GM10847 (cell line): Measurements from ENCODE around the gene FRG2B.
"Not testable (repeated sequence)": the region's sequence is repeated elsewhere in the genome, so short reads cannot be mapped to it uniquely, and the experiment has no call there.

Source experiments
- POLR2A ChIP-seq: IDR thresholded peaks from 2 replicates; pipeline ENCODE4 v1.6.1; 2011; ENCODE audit not compliant: insufficient read length; ENCODE audit errors: extremely low read depth

The FRG2B gene

DNA sequence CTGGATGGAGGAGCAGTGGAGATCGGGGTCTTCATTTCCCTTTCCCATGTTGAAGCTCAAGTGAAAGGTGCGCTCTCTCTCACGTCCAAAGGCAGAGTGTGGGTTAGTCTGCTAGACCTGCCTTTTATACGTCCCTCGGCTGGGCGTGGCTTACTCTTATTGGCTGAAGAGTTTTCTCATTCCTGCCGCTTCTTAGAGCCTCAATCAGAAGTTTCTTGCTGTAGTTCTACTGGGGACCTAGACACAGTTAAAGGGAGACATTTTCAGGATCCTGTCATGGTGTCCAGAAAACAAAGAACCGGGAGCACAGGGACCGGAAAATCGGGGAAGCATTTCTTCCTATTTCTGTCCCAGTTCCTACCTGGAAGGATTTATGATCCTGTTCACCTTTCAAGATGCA is at the start of gene FRG2B:
Gene FRG2B, minus strand, starts transcription at position 101 of the 400 bp plus-strand sequence. Its CDS starts 53 bp downstream, at position 48.
- TF ChIP-seq POLR2A = not testable (repeated sequence)

DNA sequence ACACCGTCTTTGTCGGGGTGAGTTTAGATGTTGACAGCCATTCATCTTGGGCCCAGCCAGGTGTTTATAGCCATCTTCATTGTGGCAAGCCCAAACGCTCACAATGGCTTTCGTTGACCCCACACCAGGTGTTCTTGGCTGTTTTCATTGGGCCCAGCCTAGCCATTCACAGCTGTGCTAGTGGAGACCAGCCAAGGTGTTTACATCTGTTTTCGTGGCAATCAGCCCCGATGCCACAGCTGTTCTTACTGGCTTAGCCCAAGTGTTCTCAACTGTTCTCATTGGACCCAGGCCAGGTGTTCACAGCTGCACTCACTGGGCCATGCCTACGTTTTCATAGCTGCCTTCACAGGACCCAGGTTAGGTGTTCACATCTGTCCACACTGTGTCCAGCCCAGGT is 7.7 kb downstream of the FRG2B start:
- no peak for TF ChIP-seq POLR2A

DNA sequence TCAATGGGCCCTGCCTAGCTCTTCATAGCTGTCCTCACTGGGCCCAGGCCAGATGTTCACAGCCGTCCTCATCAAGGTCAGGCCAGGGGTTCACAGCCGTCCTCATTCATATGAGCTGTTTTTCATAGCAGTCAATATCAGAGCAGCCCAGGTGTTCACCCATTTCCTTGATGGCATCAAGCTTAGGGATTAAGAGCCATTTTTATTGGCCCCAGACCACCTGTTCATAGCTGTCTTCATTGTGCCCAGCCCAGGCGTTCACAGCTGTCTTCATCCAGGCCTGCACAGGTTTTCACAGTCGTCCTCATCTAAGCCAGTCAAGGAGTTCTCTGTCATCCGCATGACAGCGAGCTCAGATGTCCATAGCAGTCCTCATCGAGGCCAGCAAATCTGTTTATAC is 9.4 kb downstream of the FRG2B start:
- no peak for TF ChIP-seq POLR2A

DNA sequence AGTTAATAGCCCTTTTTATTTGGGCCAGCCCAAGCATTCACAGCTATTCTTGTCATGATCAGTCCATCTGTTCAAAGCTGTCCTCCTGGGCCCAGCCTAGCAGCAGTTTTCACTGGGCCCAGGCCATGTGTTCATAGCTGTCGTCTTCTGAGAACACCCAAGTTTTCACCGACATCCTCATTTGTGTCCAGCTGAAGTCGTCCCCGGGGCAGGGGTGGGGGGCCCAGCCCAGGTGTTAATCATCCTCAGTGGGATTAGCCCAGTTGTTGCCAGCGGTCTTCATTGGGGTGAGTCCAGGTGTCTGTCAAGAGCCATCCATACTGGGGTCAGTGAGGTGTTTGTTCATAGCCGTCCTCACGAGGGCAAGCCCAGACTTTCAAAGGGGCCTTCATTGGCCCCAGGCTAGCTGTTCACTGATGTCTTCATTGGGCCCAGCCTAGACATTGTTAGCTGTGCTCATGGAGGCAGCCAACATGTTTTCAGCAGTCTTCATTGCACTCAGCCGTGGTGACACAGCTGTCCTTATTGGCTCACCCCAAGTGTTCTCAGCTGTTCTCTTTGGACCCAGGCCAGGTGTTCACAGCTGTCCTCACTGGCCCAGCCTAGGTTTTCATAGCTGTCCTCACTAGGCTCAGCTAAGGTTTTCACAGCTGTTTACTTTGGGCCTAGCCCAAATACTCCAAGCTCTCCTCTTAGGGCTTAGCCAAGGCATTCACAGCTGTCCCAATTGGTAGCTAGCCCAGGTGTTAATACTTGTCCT is 10.0 kb downstream of the FRG2B start:
- no peak for TF ChIP-seq POLR2A

DNA sequence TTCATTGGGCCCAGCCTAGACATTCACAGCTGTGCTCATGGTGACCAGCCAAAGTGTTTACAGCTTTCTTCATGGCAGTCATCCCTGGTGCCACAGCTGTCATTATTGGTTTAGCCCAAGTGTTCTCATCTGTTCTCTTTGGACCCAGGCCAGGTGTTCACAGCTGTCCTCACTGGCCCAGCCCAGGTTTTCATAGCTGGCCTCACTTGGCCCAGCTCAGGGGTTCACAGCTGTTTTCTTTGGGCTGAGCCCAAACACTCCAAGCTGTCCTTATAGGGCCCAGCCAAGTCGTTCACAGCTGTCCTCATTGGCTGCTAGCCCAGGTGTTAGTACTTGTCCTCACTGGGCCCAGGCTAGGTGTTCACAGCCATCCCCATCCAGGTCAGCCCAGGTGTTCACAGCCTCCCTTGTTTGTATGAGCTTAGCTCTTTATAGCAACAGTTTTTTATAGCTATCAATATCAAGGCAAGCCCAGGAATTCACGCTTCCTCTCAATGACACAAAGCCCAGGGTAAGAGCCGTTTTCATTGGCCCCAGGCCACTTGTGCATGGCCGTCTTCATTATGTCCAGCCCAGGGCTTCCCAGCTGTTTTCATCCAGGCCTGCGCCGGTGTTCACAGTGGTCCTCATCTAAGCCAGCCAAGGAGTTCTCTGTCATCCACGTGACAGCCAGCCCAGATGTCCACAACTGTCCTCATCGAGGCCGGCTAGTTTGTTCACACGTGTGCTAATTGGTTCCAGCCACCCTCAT is 11.6 kb downstream of the FRG2B start:
- TF ChIP-seq POLR2A = no peak

DNA sequence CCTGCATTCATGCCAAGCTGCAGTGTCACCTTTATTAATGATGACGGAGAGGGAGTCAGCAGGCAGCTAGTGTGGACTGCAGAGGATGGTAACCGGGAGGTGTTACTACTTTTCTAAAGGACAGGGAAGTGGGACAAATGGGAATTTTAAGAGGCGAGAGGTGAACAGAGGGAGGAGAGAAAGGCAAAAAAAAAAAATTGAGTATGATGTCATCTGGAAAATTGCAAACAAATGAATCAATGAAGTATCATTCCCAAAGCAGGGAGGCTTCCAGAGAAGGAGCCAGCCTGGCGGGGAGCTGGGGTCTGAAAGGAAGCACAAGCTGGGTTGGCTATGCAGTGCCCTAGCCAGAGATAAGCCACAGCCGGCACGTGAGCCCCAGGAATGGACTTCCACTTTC is 12.9 kb downstream of the FRG2B start:
- no peak for TF ChIP-seq POLR2A

DNA sequence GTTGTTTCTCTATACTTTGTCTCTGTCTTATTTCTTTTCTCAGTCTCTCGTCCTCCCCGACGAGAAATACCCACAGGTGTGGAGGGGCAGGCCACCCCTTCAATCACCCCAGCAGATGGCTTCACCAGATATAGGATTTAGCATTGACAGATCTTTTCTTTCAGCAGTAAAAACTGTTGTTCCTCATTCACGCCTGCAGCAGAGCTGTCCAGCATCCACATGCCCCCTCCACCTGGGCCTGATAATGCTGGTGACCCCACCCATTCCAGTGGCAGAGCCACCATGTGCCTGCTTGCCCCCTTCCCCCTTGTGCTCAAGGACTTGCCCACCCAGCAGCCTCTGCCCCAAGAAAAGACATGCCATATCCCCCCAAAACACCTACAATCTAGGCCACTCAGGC is 15.5 kb downstream of the FRG2B start:
- no peak for TF ChIP-seq POLR2A

DNA sequence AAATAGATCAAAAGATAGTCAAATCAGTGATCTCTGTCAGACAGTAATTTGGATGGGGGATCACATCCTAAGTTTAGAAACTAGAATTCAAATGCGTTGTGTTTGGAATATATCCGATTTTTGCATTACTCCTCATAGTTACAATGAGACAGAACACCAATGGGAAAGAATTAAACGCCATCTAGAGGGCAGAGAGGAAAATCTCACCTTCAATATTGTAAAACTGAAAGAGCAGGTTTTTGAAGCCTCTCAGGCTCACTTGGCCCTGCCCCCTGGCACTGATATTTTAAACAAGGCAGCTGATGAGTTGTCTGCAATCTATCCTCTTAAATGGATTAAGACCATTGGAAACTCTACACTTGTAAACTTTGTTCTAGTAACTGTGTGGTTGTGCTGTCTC is 17.7 kb downstream of the FRG2B start:
- no peak for TF ChIP-seq POLR2A

DNA sequence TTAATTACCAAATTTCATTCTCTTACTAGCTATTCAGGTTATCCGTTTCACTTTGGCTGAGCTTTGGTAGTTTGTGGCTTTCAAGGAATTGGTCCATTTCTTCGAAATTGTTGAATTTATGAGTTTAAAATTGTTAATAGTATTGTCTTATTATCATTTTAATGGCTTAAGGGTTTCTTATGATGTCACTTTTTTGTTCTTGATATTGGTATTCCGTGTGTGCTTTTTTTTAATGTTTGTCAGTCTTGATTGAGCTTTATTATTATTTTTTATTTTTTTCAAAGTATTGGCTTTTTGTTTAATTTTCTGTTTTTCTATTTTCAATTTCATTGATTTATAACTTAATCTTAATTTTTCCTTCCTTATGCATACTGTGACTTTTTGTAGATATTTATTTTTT is 25.9 kb downstream of the FRG2B start:
- no peak for TF ChIP-seq POLR2A

DNA sequence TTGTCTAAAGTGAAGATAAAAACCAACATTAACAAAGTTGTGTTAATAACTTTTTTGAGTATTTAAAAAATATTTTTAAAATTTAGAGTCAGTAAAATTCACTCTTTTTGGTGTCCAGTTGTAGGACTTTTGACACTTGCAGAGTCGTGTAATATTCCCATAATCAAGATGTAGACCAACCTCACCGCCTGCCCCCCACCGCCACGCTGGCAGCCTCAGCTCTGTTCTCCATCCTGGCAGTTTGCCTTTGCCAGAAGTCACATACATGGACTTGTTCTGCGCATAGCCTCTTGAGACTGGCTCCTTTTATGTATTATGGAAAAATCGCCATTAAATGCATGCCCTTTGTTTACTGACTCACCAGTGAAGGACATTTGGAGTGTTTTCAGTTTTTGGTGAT is 33.9 kb downstream of the FRG2B start:
- TF ChIP-seq POLR2A = no peak

DNA sequence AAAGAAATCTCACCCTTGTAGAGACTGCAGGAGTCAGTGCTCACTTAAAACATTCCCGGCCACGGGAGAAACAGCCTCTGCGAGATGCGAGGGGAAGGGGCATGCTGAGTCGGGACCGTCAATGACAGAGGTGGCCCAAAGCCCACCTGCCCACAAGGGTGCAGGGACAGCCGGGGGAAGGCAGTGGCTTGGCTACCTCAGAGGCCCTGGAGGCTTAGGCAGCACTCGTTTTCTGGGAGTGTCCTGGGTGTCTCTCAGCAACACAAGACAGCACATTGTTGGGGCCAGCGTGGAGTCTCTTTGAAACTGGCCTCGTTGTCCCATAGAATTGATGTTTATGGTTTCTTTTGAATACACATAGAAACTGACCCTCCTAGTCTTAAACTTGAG is 35.6 kb downstream of the FRG2B start:
- TF ChIP-seq POLR2A = no peak

DNA sequence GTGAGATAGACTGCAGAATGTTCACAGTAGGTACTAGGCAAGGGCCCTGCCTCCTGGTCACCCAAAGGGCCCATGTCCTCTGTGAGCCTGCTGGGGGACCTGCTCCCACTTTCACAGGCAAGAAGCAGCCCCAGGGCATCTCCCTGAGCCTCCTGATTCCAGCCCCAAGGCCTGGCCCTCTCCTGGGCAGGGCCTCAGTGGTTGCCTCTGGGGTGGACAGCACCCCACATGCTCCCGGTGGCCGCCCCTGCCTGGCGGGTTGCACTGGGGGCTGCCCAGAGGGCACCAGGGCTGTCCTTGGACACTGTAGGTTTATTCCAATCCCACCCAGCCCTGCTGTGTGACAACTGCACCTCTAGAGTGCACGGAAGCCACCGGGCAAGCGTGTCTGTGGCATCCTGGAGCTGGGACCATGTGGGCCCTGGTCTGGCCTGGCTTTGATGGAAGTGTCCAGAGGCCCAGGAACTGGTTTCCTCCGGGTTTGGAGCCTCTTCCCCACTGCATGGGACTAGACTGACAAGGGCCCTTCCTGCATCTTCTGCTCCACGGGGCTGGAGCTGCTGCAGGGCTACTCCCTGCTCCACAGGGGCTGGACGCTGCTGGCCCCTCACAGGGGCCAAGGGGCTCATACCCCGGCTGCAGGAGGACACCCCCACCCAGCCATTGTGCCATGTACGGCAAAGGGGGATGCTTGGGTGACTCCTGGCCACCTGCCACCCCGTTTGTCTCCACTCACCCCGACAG is 36.2 kb downstream of the FRG2B start:
- no peak for TF ChIP-seq POLR2A
